Measurements from ENCODE around the gene SLC22A3. TPM values are rescaled to one million over a fixed set of nuclear protein-coding genes. Genes with fewer than 3 reads are reported as not detected.

Gene SLC22A3
- total RNA-seq, 4 donors from 2014 or later: 49.5 to 75.4 (median 58.2) TPM

DNA sequence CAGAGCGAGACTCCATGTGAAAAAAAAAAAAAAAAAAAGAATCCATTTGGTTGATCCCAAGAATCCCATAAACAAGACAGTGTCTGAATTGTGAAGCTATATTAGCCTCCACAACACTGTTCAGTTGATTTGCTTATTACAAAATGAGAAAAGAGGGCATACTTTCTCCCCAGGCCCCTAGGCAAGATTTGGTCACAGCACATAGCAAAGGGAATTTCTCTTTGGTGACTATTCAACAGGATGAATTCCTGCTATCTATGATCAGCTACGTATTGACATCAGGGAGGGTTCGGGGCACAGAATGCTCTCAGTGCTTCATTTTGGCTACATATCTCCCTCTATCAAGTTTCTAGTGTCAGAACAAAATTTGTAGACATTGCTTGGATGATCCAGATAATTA, 20.2 kb upstream of the SLC22A3 start:
- intact Hi-C loops (cut with DNase I; ENCODE audit: low total_unique reads): loop anchor here (1.0 kb wide), 1 partner anchor 53 kb away; no protein-coding TSS in a partner anchor
- in situ Hi-C loops (cut with MboI; ENCODE audit: low sequenced_read_pairs in 4 of 4): no loop called here
- ATAC-seq: no peak

DNA sequence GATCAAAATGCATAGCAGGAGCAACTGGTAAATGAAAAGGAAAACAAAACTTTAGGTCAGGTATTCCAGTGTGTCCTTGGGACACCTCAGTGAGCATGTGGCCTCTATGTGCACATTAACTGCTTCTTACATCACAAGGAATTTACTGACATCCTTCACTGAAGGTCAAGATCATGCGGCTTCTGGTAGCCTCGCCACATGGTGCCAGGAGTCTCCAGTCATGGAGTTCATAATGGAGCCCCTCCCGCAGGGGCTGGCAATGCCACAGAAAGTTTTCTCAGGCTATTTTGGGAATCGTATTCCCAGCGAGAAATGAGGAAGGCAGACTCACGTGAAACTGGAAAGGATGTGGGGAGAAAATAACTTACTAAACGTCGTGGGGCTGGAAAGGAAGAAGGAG, 19.7 kb upstream of the SLC22A3 start:
- Histone ChIP-seq H3K36me3 (no peaks in the 10 kb centered on the region), H3K4me3 (no peak overlapping the region), H3K9me3 (no peaks in the 10 kb centered on the region), H3K27me3 (no peaks in the 10 kb centered on the region), H3K27ac (peak overlapping the region in 3 of 4 donors; percentile 35 to 75 (median 50)), H3K4me1 (peaks cover 0 to 16% of the 10 kb centered on the region in 2 donors)
- intact Hi-C loops (cut with DNase I; ENCODE audit: low total_unique reads): loop anchor here (1.0 kb wide), 1 partner anchor 53 kb away; no protein-coding TSS in a partner anchor
- peak in 1 of 2 donors; percentile 79 for DNase-seq
- in situ Hi-C loops (cut with MboI; ENCODE audit: low sequenced_read_pairs in 4 of 4): no loop called here
- peak; percentile 62 to 92 for ATAC-seq
- no peak for TF ChIP-seq POLR2A (IDR thresholded peaks at IDR 0.05)
- TF ChIP-seq, protein P1, sequence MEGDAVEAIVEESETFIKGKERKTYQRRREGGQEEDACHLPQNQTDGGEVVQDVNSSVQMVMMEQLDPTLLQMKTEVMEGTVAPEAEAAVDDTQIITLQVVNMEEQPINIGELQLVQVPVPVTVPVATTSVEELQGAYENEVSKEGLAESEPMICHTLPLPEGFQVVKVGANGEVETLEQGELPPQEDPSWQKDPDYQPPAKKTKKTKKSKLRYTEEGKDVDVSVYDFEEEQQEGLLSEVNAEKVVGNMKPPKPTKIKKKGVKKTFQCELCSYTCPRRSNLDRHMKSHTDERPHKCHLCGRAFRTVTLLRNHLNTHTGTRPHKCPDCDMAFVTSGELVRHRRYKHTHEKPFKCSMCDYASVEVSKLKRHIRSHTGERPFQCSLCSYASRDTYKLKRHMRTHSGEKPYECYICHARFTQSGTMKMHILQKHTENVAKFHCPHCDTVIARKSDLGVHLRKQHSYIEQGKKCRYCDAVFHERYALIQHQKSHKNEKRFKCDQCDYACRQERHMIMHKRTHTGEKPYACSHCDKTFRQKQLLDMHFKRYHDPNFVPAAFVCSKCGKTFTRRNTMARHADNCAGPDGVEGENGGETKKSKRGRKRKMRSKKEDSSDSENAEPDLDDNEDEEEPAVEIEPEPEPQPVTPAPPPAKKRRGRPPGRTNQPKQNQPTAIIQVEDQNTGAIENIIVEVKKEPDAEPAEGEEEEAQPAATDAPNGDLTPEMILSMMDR (IDR thresholded peaks at IDR 0.05 in 4 of 5, conservative IDR thresholded peaks at IDR 0.05 in 1 of 5): no peak

More for the DNA sequence above, 20.2 kb upstream of the SLC22A3 start:
- Histone ChIP-seq H3K4me1 (peaks cover 0 to 16% of the 10 kb centered on the region in 2 donors), H3K4me3 (no peak overlapping the region), H3K36me3 (no peaks in the 10 kb centered on the region), H3K27me3 (no peaks in the 10 kb centered on the region), H3K9me3 (no peaks in the 10 kb centered on the region), H3K27ac (peak overlapping the region in 3 of 4 donors; percentile 35 to 75 (median 50))
- DNase-seq: no peak
- no peak for TF ChIP-seq POLR2A (IDR thresholded peaks at IDR 0.05)
- TF ChIP-seq, protein P1 (IDR thresholded peaks at IDR 0.05 in 4 of 5, conservative IDR thresholded peaks at IDR 0.05 in 1 of 5): no peak

DNA sequence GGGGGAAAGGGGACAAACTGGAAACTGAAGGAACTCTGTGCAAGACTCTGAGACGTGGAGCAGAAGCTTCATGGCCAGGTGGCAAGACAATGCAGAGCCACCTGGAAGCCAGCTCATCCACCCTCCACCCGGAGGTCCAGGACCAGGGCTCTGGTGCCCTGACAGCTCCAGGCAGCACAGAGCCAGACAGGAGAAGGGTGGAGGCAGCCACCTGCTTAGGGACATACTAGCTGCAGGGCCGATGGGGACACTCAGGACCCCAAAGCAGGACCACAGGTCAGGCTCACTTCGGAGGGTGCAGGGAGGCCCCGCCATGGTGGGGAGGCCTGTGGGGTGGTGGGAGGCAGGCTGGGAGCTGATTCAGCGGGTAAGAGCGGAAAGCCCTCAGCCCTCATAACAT, 19.0 kb upstream of the SLC22A3 start:
- no peak overlapping the region for H3K4me3 ChIP-seq
- H3K4me1 ChIP-seq: peaks cover 0 to 16% of the 10 kb centered on the region in 2 donors
- DNase-seq: no peak
- TF ChIP-seq, protein P1 (IDR thresholded peaks at IDR 0.05 in 4 of 5, conservative IDR thresholded peaks at IDR 0.05 in 1 of 5): no peak
- TF ChIP-seq POLR2A (IDR thresholded peaks at IDR 0.05): no peak
- H3K27me3 ChIP-seq: no peaks in the 10 kb centered on the region
- H3K9me3 ChIP-seq: no peaks in the 10 kb centered on the region
- no peak for ATAC-seq
- no peaks in the 10 kb centered on the region for H3K36me3 ChIP-seq
- H3K27ac ChIP-seq: peak overlapping the region in 3 of 4 donors; percentile 35 to 75 (median 39)
- in situ Hi-C loops (cut with MboI; ENCODE audit: low sequenced_read_pairs in 4 of 4): no loop called here
- intact Hi-C loops (cut with DNase I; ENCODE audit: low total_unique reads): no loop called here

DNA sequence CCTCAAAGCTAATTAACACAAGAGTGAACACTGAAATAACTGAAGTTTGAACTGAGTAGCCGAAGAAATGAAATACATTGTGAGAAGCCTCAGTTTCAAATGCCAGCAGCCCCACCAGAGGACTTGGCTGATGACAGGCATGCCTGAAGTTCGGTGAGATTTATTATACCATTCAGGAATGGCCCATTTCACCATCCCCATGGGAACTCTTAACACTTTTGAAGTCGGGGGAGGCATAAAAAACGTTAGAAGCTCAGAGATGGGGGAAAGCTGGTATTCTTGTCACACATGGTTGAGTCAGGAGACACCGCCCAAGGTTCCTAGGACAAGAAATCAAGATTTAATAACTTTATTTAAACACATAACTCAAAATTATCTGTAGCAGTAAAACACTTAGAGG, 17.6 kb upstream of the SLC22A3 start:
- DNase-seq (no peak), ATAC-seq (no peak)
- Histone ChIP-seq H3K9me3 (no peaks in the 10 kb centered on the region), H3K4me3 (no peak overlapping the region), H3K27ac (peak overlapping the region in 1 of 4 donors; percentile 53), H3K27me3 (no peaks in the 10 kb centered on the region), H3K4me1 (peaks cover 0 to 16% of the 10 kb centered on the region in 2 donors), H3K36me3 (no peaks in the 10 kb centered on the region)
- in situ Hi-C loops (cut with MboI; ENCODE audit: low sequenced_read_pairs in 4 of 4) (no loop called here), intact Hi-C loops (cut with DNase I; ENCODE audit: low total_unique reads) (no loop called here)
- no peak for TF ChIP-seq POLR2A (IDR thresholded peaks at IDR 0.05)
- TF ChIP-seq, protein P1 (IDR thresholded peaks at IDR 0.05 in 4 of 5, conservative IDR thresholded peaks at IDR 0.05 in 1 of 5): no peak

DNA sequence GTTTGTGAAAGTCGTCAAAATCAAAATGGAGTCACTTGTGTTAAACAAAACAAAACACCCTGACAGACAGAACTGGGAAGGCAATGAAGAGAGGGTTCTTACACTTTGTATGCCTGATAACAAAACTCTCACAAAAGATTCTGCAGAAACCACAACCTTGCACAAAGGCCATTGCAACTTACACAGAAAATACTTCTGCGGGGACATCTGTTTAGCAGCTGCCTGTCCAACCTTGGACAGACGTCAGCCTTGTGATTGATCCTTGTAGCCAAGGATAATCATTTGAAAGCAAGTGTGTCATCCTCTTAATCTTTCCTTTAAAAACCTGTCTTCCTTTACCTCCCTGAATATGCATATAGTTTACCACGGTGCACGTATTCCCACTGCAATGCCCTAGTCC, 17.0 kb upstream of the SLC22A3 start:
- in situ Hi-C loops (cut with MboI; ENCODE audit: low sequenced_read_pairs in 4 of 4) (no loop called here), intact Hi-C loops (cut with DNase I; ENCODE audit: low total_unique reads) (no loop called here)
- H3K27ac ChIP-seq: peak overlapping the region in 1 of 4 donors; percentile 53
- TF ChIP-seq POLR2A (IDR thresholded peaks at IDR 0.05): no peak
- TF ChIP-seq, protein P1 (IDR thresholded peaks at IDR 0.05 in 4 of 5, conservative IDR thresholded peaks at IDR 0.05 in 1 of 5): no peak
- peaks cover 0 to 16% of the 10 kb centered on the region in 2 donors for H3K4me1 ChIP-seq
- DNase-seq: no peak
- no peak overlapping the region for H3K4me3 ChIP-seq
- H3K27me3 ChIP-seq: no peaks in the 10 kb centered on the region
- no peaks in the 10 kb centered on the region for H3K9me3 ChIP-seq
- no peak for ATAC-seq
- no peaks in the 10 kb centered on the region for H3K36me3 ChIP-seq
